ENCODE measurements around the gene SIVA1.

The SIVA1 gene

DNA sequence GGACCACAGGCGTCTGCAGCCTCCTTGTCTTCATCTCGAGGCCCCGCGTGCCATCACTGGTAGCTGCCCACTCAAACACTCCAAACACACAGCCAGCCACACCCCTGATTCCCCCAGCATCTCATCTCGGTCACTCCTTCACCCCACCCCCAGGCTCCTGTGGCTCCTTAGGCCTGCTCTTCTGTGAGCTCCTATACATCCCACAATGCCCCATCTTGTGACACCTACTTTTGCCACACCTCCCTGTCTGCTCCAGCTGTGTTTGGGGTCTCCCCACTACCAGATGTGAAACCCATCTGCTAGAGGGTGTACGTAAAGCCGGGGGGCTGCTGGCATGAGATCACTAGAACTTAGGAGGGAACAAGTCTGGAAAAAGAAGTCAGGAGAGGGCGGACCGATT is 38.5 kb downstream of the SIVA1 start:
- no peak for DNase-seq (ENCODE audit: low read depth)
- no peak overlapping the region for H3K4me3 ChIP-seq (ENCODE audit: low read depth, low read length)

DNA sequence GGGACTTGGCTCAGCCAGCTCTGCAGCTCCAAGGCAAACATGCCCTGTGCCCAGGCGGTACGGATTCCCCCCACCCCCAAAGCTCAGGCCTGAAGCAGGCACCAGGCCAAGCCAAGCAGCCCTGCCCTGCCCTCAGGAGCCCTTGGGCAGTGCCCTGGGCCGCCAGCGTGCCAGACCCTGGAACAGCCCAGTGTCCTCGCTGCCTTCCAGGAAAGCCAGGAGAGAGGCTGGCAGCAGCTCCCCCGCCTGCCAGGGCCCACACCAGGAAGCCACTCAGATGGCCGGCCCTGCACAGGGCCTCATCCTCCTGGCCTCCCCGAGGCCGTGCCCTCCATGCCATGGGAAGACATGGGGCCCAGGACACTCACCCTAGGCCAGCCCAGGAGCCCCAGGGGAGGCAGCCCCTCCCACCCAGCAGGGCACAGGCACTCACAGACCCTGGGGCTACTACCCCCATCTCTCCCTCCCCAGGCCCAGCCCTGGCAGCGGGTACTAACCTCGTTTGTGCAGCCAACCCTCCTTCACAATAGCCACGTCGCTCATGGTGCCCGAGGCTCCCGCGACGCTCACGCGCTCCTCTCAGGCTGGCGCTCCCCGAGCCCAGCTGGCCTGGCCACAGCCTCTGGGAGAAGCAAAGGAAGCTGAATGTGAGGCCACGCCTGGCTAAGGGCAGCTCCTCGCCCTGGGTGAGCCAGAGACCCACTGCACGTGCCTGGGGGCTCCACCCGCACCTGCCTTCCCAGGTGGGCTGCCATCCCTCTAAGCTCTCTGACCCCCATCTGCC is 39.3 kb downstream of the SIVA1 start:
- no peak for DNase-seq (ENCODE audit: low read depth)
- no peak overlapping the region for H3K4me3 ChIP-seq (ENCODE audit: low read depth, low read length)

DNA sequence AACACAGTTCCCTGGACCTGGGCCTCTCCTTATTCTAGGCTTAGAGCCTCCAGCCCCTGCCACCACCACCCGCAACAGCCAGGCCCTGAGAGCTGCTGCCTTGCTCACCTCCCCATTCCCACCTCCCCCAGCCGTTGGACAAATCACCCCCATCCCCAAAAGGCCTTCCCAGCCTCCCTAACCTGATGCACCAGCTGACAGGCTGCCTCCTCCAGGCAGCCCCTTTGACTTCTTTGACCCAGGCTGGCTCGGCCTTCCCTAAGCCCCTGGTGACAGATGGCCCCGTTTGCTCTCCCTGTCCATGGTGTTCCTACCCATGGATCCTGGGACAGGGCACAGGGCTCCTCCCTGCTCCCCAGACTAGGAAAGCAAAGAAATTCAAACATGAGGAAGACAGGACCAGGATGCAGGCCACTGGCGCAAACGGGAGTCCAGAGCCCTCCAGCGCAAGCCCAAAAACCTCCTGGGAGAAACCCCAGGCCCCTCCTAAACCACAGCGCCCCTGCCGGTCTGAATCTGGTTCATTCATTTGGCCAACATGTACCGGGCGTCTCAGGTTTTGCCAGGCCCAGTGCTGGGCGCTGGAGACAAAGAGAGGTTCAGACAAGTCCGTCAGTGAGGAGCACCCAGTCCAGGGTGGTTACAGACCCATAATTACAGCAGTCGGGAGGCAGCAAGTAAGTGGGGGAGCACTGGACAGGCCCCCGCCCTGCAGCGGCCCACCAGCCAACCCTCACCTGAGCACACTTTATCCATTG is 40.2 kb downstream of the SIVA1 start:
- no peak overlapping the region for H3K4me3 ChIP-seq (ENCODE audit: low read depth, low read length)

DNA sequence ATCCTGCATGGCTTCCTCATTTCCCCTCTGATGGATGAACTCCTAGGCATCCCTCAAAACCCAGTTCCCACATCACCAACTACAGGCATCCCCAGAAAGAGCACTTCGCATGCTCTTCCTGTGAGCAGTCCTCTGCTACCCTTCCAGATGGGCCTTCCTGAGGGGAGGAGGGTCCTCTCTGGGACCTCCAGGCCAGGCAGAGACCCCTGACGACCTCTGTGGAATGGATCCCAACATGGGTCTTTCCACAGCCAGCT is 40.7 kb downstream of the SIVA1 start:
- no peak for DNase-seq (ENCODE audit: low read depth)
- peak overlapping the region; percentile 79 for H3K4me3 ChIP-seq (ENCODE audit: low read depth, low read length)

More for the DNA sequence above, 40.2 kb downstream of the SIVA1 start:
- no peak for DNase-seq (ENCODE audit: low read depth)

DNA sequence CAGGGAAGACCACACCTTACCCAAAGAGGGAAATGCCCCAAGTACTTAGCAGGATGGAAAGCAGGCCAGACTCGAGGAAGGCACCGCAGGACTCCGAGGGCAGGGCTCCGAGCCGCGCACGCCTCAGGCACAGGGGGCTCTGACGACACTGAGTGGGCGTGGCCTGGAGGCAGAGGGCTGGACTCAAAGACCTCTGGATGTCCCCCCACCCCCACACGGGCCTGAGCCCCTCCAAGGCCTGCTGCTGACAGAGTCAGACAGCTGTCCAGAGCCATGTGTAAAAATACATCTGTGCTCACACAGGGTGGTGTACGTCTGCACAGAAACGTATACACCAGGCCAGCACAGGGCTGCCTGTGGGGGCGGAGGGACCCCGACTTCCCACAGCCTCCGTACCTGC is 41.2 kb downstream of the SIVA1 start:
- DNase-seq (ENCODE audit: low read depth), result no peak

DNA sequence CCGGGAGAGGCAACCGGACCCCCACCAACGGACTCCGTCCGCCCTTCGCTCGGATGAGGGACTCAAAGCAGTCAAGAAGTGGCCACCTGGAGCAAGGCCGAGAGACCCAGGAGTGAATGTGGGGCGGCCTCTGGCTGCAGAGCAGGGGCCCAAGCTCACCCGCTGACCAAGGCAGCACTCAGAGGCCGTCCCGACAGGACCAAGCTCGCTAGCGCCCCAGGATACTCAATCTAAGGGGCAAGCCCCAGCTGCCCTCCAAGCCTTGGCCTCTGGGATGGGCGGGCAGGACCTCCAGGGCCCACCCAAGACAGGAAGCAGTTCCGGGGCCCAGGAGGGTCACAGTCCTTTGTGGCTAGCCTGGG is 41.7 kb downstream of the SIVA1 start:
- DNase-seq (ENCODE audit: low read depth), result no peak

More for the DNA sequence above, 41.2 kb downstream of the SIVA1 start:
- peak overlapping the region; percentile 79 for H3K4me3 ChIP-seq (ENCODE audit: low read depth, low read length)

DNA sequence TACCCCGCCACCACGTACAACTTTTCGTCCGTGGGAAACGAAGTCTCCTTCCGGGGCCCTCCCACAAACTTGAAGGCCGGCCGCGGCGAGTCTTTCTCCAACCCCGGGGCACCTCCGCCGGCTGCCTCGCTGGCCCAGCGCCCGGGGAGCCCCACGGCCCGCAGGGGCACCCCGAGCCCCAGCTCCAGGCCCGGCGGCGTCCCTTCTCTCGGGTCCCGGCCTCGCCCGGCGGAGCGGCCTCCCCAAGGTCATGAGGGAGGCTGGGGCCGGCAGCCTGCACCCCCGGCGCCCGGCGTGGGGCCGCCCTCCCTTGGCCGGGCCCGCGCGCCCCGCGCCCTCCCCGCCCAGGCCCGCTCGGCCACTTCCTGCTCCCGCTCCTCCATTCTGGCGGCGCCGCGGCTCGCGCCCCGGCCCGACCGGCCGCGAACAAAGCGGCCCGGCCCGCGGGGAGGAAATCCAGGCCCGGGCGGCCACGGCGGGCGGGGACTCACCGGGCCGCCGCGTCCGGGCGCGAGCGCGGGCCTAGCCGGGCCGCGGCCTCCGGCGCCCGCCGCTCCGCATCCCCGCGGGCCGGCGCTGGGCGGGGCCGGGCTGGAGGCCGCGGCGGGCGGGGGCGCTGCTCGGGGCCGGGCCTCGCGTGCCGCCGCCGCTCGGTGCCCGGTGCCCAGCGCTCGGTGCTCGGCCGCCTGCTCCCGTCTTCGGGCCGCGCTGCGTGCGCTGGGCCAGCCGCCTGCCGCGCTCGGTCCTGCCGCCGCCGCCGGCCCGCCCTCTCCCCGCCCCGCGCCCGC is 42.2 kb downstream of the SIVA1 start, which contains the start of gene AKT1:
AKT1 (minus strand) TSS at position 756 of the 788 bp plus-strand sequence. CDS start 3,105 bp downstream, outside the sequence.
- H3K4me3 ChIP-seq (ENCODE audit: low read depth, low read length), result peak within 1 kb of the TSS; percentile 79
- DNase-seq (ENCODE audit: low read depth), result no peak

More for the DNA sequence above, 41.7 kb downstream of the SIVA1 start:
- peak overlapping the region; percentile 79 for H3K4me3 ChIP-seq (ENCODE audit: low read depth, low read length)

DNA sequence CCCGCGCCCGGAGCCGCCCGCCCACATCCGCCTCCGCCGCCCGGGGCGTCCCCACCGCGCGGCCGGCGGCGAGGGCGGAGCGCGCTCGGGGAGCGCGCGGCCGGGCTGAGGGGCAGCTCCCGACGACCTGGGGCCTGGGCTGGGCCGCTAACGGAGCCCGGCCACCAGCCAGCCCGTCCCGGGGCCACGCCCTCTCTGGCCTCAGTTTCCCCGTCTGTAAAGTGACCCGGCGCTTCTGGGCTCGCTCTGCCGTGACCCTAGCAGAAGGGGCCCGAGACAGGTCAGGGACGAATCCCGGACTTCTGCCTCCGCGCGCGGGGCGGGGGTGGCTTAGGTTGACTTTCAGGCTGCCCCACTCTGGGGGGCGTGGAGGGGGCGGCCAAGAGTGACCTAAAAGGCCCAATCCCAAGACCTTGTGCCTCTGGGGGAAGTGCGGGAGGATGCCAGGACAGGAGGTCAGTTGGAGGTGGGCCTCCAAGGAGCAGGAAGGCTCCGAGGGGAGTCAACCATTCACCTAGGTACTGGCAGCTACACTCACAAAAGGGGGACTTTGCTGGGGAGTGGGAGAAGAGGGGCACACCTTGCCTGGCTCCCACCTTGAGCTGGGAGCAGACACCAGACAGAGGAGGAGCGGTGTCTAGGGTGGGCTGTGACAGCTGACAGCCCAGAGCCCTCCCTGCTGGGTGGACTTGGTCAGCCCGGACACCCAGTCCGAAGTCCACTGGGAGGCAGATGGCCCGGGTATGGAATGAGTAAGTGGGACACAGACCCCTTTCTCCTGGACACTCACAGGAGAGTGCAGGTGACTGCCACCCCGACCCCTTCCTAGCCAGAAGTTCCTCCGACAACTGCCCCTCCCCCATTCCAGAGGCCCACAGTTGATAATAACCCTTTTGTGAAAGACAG is 43.1 kb downstream of the SIVA1 start:
- H3K4me3 ChIP-seq (ENCODE audit: low read depth, low read length), result peak overlapping the region; percentile 47
- no peak for DNase-seq (ENCODE audit: low read depth)

DNA sequence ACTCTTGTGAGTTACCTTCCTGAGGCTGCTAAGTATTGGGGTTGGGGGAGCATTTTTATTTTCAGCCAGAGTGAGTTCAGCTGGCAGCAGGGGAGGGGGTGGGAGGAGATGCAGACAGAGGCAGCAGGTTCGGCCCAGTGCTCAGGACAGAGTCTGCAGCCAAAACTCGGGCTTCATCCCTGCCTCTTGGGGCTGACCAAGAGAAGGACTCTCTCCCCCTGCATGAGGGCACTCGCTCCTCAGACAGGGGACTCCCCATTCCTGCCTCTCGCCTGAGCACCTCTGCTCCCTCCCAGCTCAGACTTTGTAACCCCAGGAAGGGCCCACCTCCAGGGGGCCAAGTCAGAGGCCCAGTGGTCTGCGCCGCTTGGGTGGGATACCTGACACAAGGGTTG is 43.7 kb downstream of the SIVA1 start:
- no peak for DNase-seq (ENCODE audit: low read depth)
- H3K4me3 ChIP-seq (ENCODE audit: low read depth, low read length), result no peak overlapping the region

DNA sequence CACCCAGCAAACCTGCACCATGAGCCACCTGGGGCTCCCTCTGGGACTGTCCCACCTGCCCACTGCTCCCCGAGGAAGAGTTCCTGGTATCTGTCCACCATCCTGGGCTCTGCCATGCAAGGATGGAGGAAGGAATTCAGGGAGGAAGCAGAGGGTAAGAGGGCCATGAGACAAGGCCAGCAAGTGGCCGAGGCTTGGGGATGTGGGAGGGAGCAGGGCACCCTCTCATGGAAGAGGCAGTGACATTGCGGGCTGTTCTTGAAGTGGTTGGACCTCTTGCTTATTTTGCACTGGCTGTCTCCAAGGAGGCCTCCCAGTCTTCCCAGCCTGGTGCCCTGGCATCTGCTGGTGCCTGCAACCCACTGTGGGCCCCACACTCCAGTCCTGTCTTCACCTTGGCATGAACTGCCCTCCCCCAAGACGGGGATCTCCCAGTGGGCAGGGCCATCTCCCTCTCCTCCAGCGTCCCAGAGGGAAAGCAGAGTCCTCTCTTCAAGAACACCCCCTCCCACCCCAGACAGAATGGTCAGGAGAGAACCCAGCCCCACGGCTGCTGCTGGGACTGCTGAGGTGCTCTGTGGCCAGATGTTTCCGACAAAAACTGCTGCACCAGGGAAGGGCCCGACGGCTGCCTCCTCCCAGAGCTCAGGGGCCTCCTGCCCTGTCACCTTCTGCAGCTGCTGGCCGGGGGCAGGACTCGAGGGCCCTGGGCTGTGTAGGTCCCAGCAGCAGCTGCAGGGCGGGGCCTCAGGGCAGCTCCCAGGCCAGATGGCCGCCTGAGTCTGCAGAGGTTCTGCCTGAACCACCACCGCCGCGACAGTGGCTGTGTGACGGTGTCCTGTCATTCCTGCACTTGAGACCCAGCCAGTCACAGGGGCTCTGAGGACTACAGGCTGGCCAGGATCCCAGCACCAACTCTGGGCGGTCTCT is 44.4 kb downstream of the SIVA1 start:
- no peak overlapping the region for H3K4me3 ChIP-seq (ENCODE audit: low read depth, low read length)
- DNase-seq (ENCODE audit: low read depth), result no peak

DNA sequence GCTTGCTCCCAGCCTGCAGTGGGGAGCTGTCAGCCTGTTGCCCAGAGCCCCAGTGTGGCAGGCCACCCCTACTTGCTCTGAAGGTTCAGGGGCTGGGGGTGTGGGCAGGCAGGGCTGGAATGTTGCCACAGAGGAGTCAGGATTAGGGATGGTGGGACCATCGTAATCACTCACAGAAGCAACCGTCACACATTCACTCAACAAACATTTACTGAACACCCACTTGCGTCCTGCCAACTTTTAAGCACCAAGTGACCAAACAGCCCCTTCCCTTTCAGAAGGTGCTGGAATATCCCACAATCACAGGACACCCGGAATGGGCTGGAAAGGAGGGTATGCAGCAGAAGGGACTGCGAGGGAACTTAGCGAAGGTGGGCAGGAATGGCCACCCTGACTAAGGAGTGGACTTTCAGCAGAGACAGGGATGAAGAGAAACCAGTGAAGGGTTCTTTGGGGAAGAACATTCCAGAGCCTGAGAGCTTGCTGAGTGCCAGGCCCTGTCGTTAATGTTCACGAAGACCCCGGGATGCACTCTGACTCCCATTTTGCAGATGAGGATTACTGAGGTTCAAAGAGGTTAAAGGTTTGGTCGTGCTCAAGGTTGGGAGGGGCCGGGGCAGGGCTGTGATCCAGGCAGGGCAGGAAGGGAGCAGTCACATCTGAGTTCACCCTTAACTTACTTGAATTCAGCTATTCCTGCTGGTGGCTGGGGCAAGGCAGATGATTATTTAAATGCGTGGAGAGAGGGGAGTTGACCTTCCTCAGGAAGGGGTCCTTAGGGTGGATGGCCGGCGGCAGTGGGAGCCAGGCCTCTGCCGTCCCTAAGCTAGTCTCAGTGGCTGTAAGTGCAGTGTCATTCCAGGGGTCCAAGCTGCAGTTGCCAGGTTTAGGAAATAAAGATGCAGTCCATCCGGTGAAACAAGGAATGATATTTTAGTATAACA is 45.6 kb downstream of the SIVA1 start:
- DNase-seq (ENCODE audit: low read depth), result no peak

DNA sequence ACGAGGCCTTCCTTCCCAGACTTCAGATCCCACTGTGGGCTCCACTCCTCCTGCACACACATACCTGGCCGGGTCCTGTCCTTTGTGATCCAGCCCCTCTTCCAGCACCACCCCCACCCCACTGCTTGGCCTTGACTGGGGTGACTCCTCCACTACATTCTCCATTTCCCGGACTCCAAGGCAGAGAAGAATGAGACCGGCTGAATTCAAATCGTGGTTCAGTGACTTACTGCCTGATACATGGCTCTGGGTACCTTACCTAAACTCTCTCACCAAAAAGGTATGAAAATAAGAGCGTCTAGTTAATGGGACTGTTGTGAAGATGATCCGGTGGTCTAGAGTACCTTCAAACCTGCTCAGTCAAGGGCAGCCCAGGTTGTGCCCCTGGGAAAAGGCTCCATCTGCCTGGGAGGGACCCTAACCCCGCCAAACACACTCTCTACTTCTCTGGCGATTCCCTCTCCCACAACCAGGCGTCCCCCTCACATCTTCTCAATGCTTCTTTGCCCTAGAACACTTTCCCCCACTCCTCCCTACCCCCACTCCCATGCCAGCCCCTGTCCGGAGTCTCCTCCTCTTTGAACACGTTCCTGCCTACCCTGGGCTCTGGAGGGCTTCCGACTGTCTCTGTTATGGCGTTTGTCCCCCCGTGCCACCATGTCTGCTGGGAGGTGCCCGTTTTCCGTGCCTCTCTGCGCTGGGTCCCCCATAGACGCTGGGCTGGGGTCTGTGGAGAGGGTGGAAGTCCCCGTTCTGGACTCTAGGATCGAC is 46.5 kb downstream of the SIVA1 start:
- H3K4me3 ChIP-seq (ENCODE audit: low read depth, low read length), result peak overlapping the region; percentile 54
- DNase-seq (ENCODE audit: low read depth), result no peak

More for the DNA sequence above, 45.6 kb downstream of the SIVA1 start:
- H3K4me3 ChIP-seq (ENCODE audit: low read depth, low read length), result no peak overlapping the region

DNA sequence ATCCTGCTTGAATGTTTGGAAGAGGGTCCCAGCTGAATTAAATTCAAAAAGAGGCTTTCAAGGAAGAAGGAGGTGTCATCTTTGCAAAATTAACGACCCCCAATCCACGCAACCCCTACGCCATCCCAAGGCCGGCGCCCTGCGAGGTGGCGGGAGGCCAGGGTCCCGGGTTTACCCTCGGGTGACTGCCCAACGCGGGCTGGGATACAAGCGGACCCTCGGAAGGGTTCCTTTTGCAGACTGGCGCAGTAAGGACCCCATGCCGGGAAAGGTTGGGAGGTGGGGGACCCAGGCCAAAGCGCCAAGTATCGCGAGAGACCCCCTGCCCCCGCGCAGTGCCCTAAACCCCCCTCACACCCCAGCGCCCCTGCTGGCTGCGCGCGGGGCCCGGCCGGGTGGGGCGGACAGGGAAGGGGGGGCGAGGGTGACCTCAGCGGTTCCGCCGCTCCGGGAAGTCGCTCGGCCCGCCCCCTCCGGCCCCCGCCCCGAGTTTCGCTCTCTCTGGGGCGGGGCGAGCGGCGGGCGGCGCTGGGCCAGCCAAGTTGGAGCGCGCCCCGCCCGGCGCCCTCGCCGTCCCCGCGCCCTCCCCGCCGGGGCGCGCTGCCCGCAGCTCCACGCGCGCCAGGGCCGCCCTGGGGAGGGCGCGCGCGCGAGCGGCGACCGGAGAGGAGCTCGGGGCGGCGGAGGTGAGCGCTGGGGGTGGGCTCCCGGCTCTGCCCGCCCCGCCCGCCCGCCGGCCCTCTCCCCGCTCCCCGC is 47.2 kb downstream of the SIVA1 start:
- no peak for DNase-seq (ENCODE audit: low read depth)
- H3K4me3 ChIP-seq (ENCODE audit: low read depth, low read length), result peak overlapping the region; percentile 66

DNA sequence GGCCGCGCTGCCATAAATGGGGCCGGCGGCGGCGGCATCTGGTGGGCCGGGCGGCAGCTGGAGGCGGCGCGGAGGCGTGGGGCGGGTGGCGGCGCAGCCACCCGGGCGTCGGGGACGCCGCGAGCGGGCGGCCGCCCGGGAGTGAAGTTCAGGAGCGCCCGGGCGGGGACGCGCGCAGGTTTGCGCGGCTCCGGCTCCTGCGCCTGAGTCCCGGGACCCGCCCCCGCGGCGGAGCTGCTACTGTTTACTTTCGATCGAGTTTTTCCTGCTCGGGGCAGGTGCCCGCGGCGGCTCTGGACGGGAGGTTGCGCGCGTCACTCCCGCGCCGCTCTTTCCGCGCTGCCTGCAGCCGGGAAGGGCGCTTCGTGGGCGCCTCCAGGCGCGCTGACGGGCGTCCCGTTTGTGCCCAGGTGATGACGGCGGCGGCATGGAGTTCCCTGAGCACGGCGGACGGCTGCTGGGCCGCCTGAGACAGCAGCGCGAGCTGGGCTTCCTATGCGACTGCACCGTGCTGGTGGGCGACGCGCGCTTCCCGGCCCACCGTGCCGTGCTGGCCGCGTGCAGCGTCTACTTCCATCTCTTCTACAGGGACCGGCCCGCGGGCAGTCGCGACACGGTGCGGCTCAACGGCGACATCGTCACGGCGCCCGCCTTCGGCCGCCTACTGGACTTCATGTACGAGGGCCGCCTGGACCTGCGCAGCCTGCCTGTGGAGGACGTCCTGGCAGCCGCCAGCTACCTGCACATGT is 48.0 kb downstream of the SIVA1 start, which contains the start of gene ZBTB42:
ZBTB42 (plus strand) TSS at position 331 of the 749 bp plus-strand sequence; CDS start at position 428, 97 bp downstream.
- H3K4me3 ChIP-seq (ENCODE audit: low read depth, low read length), result peak within 1 kb of the TSS; percentile 66
- no peak for DNase-seq (ENCODE audit: low read depth)

Data from skeletal muscle cell (primary cell).